HG02938 (cell line): Measurements from ENCODE around the gene DAB2.

ENCODE experiments used
- ATAC-seq: cut with Tn5 transposase; IDR thresholded peaks from one replicate; pipeline ENCODE4 v1.9.1; 2021; ENCODE audit warnings: mild to moderate bottlenecking, moderate library complexity; ENCODE audit not compliant: unreplicated experiment

Gene DAB2

GRCh38 chr5:39424736-39425637, at the start of gene DAB2:
TSS of gene DAB2 (minus strand) at chr5:39424980. CDS start at chr5:39394320, 30,660 bp downstream.
- no peak for ATAC-seq

- ATAC-seq: no peak
Observed at GRCh38 chr5:39473156-39473775, 48.5 kb upstream of the DAB2 start.

GRCh38 chr5:39471836-39472508, 47.2 kb upstream of the DAB2 start:
- no peak for ATAC-seq

GRCh38 chr5:39470811-39471210, 46.0 kb upstream of the DAB2 start:
- no peak for ATAC-seq

- ATAC-seq: no peak
Observed at GRCh38 chr5:39469777-39470415, 45.1 kb upstream of the DAB2 start.

- ATAC-seq: no peak
Observed at GRCh38 chr5:39469176-39469575, 44.4 kb upstream of the DAB2 start.

- ATAC-seq: no peak
Observed at GRCh38 chr5:39466846-39467245, 42.1 kb upstream of the DAB2 start.

- no peak for ATAC-seq
Observed at GRCh38 chr5:39465843-39466242, 41.1 kb upstream of the DAB2 start.

GRCh38 chr5:39465097-39465496, 40.3 kb upstream of the DAB2 start:
- no peak for ATAC-seq

- ATAC-seq: no peak
Observed at GRCh38 chr5:39464088-39464487, 39.3 kb upstream of the DAB2 start.

GRCh38 chr5:39462211-39462610, 37.4 kb upstream of the DAB2 start:
- no peak for ATAC-seq

- peak; percentile 96 for ATAC-seq
Observed at GRCh38 chr5:39461007-39461682, 36.4 kb upstream of the DAB2 start.

- ATAC-seq: no peak
Observed at GRCh38 chr5:39459907-39460306, 35.1 kb upstream of the DAB2 start.

GRCh38 chr5:39459071-39459470, 34.3 kb upstream of the DAB2 start:
- no peak for ATAC-seq

- ATAC-seq: no peak
Observed at GRCh38 chr5:39455645-39456044, 30.9 kb upstream of the DAB2 start.

GRCh38 chr5:39453606-39454005, 28.8 kb upstream of the DAB2 start:
- ATAC-seq: no peak

- ATAC-seq: no peak
Observed at GRCh38 chr5:39452846-39453245, 28.1 kb upstream of the DAB2 start.

GRCh38 chr5:39451276-39451941, 26.6 kb upstream of the DAB2 start:
- ATAC-seq: no peak

GRCh38 chr5:39450487-39450886, 25.7 kb upstream of the DAB2 start:
- no peak for ATAC-seq

- ATAC-seq: no peak
Observed at GRCh38 chr5:39449591-39449990, 24.8 kb upstream of the DAB2 start.
